GM21717 (cell line): ENCODE results near the gene FBXL4.
A peak's percentile ranks its signal among the peaks of the same experiment; 100 is the strongest.

ENCODE experiments used
- ATAC-seq: cut with Tn5 transposase; IDR thresholded peaks from one replicate; pipeline ENCODE4 v1.9.1; 2021; ENCODE audit warnings: mild to moderate bottlenecking, moderate library complexity; ENCODE audit not compliant: unreplicated experiment

Gene FBXL4

DNA sequence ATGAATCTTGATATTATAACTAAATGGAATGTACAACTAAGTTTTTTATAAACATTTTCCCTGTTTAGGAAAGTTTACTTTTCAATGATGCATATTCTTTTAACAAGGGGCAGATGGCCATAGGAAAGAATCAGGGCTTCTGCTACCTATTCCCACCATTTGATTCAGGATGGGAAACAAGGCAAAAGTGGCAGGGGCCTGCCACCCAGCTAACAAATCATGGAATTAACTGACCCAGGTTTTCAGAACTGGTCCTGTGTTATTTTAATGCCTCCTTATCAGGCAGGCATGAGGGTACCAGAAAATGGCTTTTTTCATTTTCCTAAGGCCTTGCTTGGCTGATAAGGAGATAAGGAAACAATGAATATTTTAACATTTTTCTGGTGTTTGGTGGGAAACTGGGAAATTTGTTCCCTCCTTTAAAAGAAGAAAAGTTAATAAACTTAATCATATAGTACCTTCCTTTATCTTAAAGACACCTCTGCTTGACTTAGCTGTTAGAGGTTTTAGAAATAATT is 106.7 kb downstream of the FBXL4 start:
- ATAC-seq, result no peak

DNA sequence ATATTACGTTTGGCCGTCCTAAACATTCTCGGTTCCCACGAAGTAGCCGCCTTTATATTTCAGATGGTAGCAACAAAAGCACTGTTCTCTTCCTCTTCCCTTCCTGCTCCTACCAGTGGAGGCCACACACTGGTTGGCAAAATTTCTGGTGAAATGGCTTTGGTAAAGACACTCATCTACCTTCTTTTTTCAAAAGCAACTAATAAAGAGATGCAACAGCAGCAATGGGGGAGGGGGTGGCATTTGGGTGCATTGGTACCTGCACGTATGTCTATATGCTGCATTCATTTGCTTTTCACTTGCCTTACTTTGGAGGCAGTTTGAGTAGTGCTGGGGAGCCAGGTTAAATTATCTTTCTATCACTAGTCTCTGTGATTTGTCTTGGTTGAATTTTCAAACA is 107.4 kb downstream of the FBXL4 start:
- ATAC-seq, result no peak

DNA sequence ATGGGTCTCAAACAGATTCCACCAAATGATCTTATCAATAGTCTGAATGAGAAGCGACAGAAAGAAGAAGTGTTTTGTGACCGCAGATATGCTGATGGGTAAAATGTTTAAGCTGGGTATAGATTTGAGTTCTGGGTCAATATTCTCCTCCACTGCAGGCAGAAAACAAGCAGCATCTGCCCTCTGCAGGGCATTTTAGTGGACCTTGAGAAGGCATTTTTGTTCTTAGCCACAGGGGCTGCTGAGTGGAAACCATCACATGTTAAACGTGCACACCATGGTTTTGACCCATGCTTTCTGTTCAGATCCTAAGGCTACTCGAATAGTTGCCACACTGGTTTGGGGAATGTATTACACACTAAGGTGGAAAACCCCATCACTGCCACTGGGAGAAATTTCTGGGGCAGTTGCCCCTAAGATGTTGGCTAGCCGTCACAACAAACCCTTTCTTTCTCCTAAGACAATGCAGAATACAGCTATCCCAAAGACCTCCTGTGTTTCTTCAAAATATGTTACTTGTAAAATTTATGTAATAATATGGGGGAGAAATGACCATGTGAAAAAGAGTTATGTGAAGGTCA is 107.9 kb downstream of the FBXL4 start:
- ATAC-seq, result no peak

DNA sequence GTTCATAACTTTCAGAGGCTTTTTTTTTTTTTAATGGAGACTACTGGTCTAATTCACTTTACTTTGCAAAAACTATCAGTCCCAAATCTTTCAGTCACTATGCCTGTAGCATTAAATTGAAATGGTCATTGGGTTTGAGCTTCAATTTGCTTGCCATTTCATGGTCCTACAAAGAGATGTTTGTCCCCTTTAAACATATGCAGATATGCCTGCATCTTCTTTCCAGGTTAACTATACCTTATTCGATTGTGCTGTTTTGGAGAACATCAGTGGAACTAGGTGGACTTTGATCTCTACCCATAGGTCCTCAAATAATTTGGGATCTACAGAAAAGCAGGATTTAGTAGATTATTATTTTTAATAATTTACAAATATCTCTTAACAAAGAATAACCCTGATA is 108.8 kb downstream of the FBXL4 start:
- ATAC-seq, result no peak

DNA sequence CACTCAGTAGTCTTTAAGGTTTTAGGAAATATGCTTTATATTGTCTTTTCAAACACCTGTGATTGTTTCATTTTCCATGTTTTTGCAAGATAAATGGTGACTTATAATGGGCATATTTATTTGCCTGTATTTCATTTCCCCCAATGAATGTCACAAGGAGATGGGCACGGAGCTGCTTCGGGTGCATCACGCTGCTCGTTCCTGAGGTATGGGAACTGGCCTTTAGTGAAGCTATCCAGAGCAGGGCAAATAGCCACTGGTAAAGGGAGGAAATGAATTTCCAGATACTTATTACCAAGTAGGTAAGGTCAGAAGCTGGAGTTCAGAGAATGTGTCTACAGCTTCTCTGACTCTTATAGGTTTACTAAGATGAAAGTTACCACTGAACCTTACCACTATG is 109.7 kb downstream of the FBXL4 start:
- no peak for ATAC-seq

DNA sequence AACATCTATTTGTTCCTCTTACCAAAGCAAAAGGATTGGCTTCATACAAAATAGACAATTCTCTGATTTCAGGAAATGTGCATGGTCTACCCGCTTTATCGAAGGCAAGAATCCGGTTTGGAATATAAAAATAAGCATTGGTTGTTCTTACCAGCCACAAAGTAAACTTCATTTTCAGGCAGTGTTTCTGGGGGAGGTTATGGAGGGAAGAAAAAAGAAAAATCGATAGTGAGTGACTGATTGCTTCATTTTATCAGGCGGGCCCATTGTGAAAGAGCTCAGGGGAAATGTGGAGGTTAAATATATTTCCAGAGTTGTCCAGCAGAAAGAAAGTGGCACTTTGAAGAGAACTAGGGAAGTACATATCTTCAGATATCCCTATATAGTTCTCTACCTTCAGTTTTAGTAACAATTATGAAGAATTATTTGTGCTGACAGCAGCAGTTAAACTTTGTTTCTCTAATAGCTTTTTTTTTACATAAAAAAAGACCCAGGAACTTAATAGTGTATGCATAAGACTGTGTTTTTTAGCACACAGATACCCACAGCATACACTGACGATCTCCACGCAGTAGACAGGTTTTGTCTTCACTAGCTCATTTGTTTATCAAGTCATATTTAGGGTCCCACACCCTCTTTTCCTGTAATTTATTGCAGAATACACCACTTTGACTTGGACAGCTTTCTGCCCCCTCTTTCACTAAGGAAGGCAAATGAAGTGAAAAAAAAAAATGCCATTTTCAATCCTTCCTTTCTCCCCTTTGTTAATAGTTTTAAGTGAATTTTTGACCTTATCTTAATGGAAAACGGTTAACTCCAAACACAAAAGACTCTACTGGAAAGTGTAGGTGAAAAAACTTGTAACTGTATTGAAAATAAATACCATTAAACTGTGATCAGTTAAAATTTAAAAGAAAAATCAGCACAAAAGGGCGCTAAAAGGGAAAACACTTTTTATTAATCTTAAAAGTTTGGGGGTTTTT is 110.5 kb downstream of the FBXL4 start:
- ATAC-seq, result no peak

DNA sequence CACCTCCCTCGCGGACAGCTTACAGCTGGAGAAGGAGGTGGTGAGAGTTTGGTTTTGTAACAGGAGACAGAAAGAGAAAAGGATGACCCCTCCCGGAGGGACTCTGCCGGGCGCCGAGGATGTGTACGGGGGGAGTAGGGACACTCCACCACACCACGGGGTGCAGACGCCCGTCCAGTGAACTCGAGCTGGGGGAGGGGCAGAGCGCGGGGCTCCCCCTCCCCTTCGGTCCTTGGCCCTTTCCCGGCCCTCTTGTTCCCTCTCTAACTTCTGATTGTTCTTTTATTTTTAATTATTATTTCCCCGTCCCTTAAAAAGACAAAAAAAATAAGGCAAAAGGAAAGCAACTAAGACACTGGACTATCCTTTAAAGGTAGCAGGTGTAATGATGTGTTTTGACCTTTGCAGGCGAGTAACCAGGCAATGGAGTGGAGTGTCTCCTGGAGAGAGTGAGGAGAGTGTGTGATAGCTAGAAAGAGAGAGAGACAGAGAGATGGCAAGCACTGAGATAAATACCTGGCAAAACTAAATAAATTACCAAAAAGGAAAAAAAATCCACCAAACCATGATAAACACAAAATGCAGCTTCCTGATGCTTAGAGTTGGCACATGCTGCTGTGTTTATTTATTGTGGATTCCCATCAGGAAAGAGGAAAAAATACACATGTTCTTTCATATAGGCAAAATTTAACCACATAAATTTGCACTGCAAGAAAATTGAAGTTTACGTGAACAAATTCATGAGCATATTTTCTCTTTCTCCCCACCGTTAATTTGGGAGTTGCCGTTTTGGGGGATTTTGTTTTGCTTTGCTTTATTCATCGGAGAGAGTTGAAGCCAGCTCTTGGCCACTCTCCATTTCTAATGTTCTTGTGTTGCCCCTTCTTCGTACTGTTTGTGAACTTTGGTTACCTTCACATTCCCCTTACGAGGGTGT is 111.5 kb downstream of the FBXL4 start:
- ATAC-seq, result no peak

DNA sequence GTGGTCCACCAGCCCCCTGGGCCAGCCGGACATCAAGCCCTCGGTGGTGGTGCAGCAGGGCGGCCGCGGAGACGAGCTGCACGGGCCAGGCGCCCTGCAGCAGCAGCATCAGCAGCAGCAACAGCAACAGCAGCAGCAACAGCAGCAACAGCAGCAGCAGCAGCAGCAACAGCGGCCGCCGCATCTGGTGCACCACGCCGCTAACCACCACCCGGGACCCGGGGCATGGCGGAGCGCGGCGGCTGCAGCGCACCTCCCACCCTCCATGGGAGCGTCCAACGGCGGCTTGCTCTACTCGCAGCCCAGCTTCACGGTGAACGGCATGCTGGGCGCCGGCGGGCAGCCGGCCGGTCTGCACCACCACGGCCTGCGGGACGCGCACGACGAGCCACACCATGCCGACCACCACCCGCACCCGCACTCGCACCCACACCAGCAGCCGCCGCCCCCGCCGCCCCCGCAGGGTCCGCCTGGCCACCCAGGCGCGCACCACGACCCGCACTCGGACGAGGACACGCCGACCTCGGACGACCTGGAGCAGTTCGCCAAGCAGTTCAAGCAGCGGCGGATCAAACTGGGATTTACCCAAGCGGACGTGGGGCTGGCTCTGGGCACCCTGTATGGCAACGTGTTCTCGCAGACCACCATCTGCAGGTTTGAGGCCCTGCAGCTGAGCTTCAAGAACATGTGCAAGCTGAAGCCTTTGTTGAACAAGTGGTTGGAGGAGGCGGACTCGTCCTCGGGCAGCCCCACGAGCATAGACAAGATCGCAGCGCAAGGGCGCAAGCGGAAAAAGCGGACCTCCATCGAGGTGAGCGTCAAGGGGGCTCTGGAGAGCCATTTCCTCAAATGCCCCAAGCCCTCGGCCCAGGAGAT is 112.4 kb downstream of the FBXL4 start:
- ATAC-seq, result no peak

DNA sequence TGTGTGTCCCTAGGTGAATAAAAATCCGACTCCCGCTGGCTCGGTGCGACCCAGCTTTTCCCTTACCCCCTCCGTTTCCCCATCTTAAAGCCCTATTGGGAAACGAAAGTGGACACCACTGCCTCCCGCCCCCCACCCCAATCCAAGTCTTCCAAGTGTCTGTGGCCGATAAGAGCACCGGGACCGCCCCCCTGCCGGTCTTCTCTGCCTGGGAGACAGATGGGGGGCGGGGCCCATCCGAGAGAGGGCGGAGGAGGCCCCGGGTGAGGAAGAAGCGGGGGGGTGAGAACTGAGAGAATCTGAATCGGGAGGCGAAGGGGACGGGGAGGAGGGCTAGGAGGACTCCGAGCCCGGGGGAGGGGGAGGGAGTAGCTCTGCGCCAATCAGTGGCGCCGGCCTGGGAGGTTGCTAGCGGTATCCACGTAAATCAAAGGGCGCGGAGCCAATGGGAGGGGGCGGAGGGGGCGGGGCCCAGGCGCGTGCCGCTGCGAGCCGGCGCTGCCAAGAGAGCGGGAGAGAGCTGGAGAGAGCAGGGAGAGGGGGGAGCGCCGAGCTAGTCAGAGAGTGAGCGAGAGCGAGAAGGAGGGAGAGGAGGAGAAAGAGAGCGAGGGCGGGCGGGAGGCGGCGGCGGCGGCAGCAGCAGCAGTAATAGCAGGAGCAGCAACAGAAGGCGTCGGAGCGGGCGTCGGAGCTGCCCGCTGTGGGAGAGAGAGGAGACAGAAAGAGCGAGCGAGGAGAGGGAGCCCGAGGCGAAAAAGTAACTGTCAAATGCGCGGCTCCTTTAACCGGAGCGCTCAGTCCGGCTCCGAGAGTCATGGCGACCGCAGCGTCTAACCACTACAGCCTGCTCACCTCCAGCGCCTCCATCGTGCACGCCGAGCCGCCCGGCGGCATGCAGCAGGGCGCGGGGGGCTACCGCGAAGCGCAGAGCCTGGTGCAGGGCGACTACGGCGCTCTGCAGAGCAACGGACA is 113.4 kb downstream of the FBXL4 start, which contains the start of gene POU3F2:
POU3F2 (plus strand) TSS at position 515 of the 972 bp plus-strand sequence; CDS start at position 815, 300 bp downstream.
- ATAC-seq, result peak; percentile 72

DNA sequence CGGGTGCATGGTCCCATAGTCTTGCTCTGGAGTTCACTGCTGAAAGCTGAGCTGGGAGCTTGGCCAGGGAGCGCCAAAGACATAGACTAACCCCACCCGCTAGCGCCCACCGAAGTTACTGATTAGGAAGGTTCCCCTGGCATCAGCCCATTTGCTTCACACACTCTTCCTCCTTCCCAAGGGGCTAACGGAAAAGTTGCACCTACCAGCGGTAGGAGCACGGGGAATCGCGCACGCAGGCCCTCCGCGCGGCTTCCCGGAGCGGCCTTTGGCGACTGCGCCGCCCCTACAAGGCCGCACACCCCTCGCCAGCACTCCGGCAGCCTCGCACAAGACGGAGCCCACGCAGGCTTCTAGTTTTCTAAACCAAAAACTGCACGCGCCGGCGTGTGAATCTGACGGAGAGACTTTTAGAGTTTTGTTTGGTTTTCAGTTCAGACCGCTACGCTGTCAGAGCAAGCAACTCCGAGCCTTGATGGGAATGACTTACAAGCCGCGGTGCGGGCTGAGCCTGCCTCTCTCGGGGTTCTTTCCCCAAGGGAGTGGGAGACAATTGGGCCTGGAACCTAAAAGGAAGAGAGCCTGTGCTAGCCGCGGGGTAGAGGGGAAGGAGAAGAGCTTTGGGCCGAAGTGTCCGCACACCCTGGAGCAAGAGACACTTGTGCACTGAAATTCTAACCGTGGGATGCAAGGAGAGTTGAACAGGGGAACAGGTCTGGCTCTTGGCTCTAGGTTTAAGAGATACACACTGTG is 114.3 kb downstream of the FBXL4 start:
- peak; percentile 29 for ATAC-seq

DNA sequence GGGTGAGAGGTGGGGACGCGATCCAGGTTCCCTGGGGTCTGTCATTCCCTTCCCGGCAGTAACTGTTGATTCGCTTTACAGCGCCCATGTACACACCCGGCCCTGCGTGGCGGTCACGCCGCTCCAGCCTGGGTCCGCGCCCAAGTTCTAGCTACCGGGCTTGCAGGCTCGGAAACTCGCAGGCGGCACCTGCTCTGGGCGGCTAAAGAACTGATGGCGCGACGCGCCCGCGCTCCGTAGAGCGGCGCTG is 114.8 kb downstream of the FBXL4 start:
- peak; percentile 31 for ATAC-seq

DNA sequence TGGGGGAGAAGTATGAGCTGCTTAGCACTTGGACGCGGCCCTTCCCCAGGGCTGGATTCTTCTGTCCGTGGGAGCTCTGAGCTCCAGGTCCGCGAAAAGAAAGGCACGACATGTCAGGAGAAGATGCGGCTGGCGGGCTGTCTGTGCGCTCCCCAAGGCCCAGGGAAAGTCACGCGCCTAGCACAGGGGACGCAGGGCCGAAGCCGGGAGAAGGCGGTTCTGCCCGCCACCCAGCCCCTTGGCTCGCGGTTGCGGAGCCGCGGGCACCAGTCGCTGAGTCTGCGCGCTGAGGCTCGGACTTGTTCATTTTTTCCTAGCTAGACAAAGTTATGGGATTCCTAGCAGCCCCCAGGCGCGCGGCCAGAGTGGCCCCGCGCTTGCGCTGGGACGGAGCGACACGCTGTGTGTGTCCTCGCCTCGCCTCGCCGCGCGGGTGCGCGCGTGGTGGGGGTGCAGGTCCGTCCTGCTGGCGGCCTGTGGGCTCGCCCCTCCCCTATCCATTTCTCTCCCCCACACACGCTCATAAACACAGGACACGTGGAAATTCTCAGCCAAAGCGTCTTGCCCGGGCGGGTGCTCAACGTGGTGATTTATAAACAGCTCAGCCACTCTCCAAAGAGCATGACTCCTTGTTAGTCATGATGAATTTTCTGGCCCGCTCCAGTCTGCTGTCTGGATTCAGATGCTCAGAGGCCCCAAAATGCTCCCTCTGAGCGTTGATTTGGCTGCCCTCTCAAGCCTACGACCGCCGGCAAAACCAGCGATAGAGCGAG is 115.3 kb downstream of the FBXL4 start:
- no peak for ATAC-seq

DNA sequence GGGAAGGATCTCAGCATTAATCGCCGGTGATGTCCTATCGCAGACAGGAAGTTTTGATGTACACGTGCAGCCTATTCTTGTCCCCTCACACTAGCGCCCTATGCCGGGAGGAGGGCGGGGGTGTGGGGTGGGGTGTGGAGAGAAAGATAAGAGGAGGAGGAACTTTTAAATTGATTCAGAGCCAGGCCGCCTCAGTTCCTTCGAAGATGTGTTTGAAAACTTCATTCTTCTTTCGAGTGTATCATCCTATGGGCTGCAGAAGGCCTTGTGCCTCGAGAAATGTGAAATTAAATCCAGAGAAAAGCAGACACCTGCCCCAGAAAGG is 115.8 kb downstream of the FBXL4 start:
- ATAC-seq, result no peak

DNA sequence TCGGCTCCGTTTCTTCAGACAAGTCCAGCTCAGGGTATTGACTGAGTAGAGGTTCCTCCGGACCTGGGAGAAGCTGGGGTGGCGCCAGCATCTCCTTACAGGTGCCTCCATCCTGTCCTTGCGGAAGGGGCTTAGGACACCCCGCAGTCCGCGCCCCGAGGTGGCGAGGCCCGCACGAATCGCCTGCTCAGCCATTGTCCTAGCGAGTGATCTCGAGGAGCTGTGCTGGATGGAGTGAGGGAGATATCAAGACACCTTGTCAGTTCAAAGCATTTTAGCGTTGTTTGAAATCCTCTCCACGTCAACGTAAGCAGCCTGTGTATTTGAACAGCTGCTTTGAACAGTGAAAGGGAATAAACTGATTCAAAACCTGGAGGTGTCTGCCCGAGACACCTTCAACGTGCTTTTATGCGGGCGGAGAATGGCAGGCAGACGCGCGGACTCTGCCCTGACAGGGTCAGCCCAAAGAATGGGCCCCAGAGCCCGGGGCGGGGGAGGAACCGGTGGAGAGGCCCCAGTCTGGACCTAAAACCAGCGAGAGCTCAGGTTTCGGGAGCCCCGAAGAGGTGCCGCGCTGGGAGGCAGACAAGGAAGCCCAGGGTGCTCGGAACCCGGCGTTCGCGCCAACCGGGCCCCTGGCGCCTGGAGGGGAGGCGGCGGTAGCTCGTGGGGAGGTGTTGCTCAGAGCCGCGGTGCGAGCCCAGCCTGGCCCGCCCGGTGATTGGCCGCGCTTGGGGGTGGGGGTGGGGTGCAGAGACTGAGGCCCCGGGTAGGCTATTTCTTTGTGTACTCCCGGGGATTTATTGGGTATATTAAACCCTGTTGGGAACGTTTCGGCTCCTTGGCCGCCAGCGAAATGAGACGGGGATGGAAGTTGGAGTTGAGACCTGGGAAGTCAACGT is 116.4 kb downstream of the FBXL4 start:
- ATAC-seq, result no peak

DNA sequence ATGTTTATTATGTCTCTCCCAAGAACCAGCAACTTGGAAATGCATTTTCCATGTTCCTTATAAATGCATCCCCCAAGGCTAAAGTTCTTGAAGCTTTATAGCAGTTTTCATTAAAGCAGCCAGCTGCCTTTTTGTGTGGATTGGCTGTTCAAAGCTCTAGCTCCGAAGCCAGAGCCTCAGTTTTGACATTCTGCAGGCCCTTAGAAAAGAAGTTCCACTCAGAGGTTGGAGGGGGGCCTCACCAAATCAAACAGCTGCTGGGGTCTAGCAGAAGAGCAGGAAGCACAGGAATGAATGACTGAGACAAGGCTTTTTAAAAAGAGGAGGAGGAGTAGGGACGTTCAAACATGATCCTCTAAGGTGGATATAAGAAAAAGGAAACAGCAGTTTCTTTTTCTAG is 117.6 kb downstream of the FBXL4 start:
- ATAC-seq, result no peak

DNA sequence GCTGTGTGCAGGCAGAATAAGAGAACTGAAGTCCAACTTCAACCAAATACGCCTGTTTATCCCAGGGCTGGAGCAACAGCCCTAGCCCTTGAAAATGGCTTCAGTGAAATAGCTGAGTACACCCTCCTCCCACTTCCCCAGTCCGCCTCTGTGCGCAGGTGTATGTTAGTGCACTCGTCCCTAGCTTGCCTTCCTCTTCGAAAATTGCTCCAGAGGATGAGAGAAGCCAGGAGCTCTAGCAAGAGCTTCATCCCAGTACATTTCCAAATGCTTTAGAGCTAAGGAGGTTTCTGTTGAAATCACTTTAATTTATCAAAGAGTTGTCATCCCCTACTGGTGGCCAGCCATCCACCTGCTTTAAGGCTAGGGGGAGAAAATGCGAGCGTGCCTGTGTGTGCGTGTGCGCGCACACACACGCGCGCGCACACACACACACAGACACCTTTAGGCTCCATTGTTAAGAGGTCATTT is 118.8 kb downstream of the FBXL4 start:
- ATAC-seq, result no peak
